GM19468 (cell line): ENCODE measurements around the gene SMIM5.
"Not testable (repeated sequence)": the region's sequence is repeated elsewhere in the genome, so short reads cannot be mapped to it uniquely, and the experiment has no call there.

ENCODE experiments used
- ATAC-seq: cut with Tn5 transposase; IDR thresholded peaks from one replicate; pipeline ENCODE4 v1.9.1; 2021; ENCODE audit warnings: mild to moderate bottlenecking, moderate library complexity, moderate number of reproducible peaks; ENCODE audit not compliant: unreplicated experiment; ENCODE audit errors: extremely low read depth

SMIM5 gene

GRCh38 chr17:75632863-75633485 lies at the start of gene SMIM5:
SMIM5 (plus strand) TSS chr17:75633434; CDS start chr17:75640202, 6,768 bp downstream.
- no peak for ATAC-seq

GRCh38 chr17:75584849-75585175 lies 48.4 kb upstream of the SMIM5 start:
- no peak for ATAC-seq

- ATAC-seq = no peak
Observed at GRCh38 chr17:75587675-75588595, 45.3 kb upstream of the SMIM5 start, which contains the start of gene MYO15B. MYO15B (plus strand) TSS chr17:75587800; CDS start chr17:75588058, 258 bp downstream.

- no peak for ATAC-seq
Observed at GRCh38 chr17:75588596-75589011, 44.6 kb upstream of the SMIM5 start.

GRCh38 chr17:75589012-75589918 lies 44.0 kb upstream of the SMIM5 start:
- no peak for ATAC-seq

GRCh38 chr17:75589919-75590303 lies 43.3 kb upstream of the SMIM5 start:
- ATAC-seq = no peak

GRCh38 chr17:75590314-75590761 lies 42.9 kb upstream of the SMIM5 start:
- ATAC-seq = no peak

GRCh38 chr17:75590849-75591721 lies 42.1 kb upstream of the SMIM5 start:
- ATAC-seq = no peak

- ATAC-seq = no peak
Observed at GRCh38 chr17:75591722-75592302, 41.4 kb upstream of the SMIM5 start.

- no peak for ATAC-seq
Observed at GRCh38 chr17:75592348-75593020, 40.8 kb upstream of the SMIM5 start.

GRCh38 chr17:75593430-75593829 lies 39.8 kb upstream of the SMIM5 start:
- ATAC-seq = not testable (repeated sequence)

GRCh38 chr17:75594499-75595283 lies 38.5 kb upstream of the SMIM5 start:
- ATAC-seq = no peak

GRCh38 chr17:75595284-75595919 lies 37.8 kb upstream of the SMIM5 start:
- ATAC-seq = no peak

- no peak for ATAC-seq
Observed at GRCh38 chr17:75595920-75596313, 37.3 kb upstream of the SMIM5 start.

- no peak for ATAC-seq
Observed at GRCh38 chr17:75596320-75597087, 36.7 kb upstream of the SMIM5 start.
